Lower lobe of right lung (tissue), 2 donors: ENCODE data around the gene SULF2. TPM values are rescaled to one million over a fixed set of nuclear protein-coding genes. Genes with fewer than 3 reads are reported as not detected.

Experiments used
- ATAC-seq, 2 donors: fragments of 200-7000 bp; cut with Tn5 transposase; one replicate each; pipeline ENCODE4 v1.9.1; 2020 to 2022; ENCODE audit warnings: mild to moderate bottlenecking in 2 of 2, moderate library complexity in 2 of 2
- DNase-seq: peaks from one replicate; pipeline ENCODE4 v3.0.0-alpha.2; 2020
- H3K27ac ChIP-seq: fragments of 200-600 bp; one replicate; pipeline ENCODE4 v1.8.0; 2022
- H3K27me3 ChIP-seq: fragments of 200-600 bp; one replicate; pipeline ENCODE4 v1.8.0; 2022; ENCODE audit warnings: low read depth
- H3K36me3 ChIP-seq: fragments of 200-600 bp; one replicate; pipeline ENCODE4 v1.8.0; 2022; ENCODE audit warnings: mild to moderate bottlenecking
- H3K4me1 ChIP-seq: fragments of 200-600 bp; one replicate; pipeline ENCODE4 v1.8.0; 2022
- H3K4me3 ChIP-seq: fragments of 200-600 bp; one replicate; pipeline ENCODE4 v1.8.0; 2022; ENCODE audit warnings: mild to moderate bottlenecking
- H3K9me3 ChIP-seq: fragments of 200-600 bp; one replicate; pipeline ENCODE4 v1.8.0; 2022
- CTCF ChIP-seq: fragments of 200-600 bp; IDR thresholded peaks from one replicate; pipeline ENCODE4 v1.8.0; 2022; ENCODE audit warnings: antibody characterized with exemption, mild to moderate bottlenecking
- intact Hi-C: fragments of 100-400 bp; cut with DNase I; formaldehyde crosslinking; loops from one replicate; pipeline ENCODE4 v1.11.0; 2022
- total RNA-seq: library from RNA; stranded (reverse); fragmentation: NEBNext Ultra II Directional; extraction: Animal tissue kit (Norgen Biotek cat#: 25700); gene quantifications from one replicate; pipeline ENCODE4 v1.2.1, GENCODE V29; 2021
- donor health status: DM: no; HTN: yes; CAD: no; lungs with severe emphysema.

The SULF2 gene
- total RNA-seq, 1 donor from 2014 or later, result 34.6 TPM

GRCh38 chr20:47780720-47781389, 4.4 kb downstream of the SULF2 start:
- no peak overlapping the region for H3K4me3 ChIP-seq
- peaks cover 27% of the 10 kb centered on the region for H3K4me1 ChIP-seq
- intact Hi-C loops, result no loop called here
- DNase-seq, result no peak
- no peak for TF ChIP-seq CTCF
- H3K9me3 ChIP-seq, result no peaks in the 10 kb centered on the region
- no peak overlapping the region for H3K27ac ChIP-seq
- H3K36me3 ChIP-seq, result no peaks in the 10 kb centered on the region
- H3K27me3 ChIP-seq, result peaks cover 37% of the 10 kb centered on the region
- no peak for ATAC-seq

GRCh38 chr20:47778398-47779354, 6.6 kb downstream of the SULF2 start:
- no peak for ATAC-seq
- TF ChIP-seq CTCF, result no peak

GRCh38 chr20:47777220-47777619, 8.1 kb downstream of the SULF2 start:
- no peak overlapping the region for H3K4me3 ChIP-seq
- ATAC-seq, result no peak
- no peak for TF ChIP-seq CTCF
- H3K27me3 ChIP-seq, result peaks cover 13% of the 10 kb centered on the region
- H3K9me3 ChIP-seq, result peaks cover 4% of the 10 kb centered on the region
- peaks cover 23% of the 10 kb centered on the region for H3K4me1 ChIP-seq
- DNase-seq, result no peak
- no peaks in the 10 kb centered on the region for H3K36me3 ChIP-seq
- intact Hi-C loops, result no loop called here
- H3K27ac ChIP-seq, result no peak overlapping the region

More at GRCh38 chr20:47778398-47779354, 6.6 kb downstream of the SULF2 start:
- Histone ChIP-seq H3K4me1 (peaks cover 28% of the 10 kb centered on the region), H3K36me3 (no peaks in the 10 kb centered on the region), H3K9me3 (peaks cover 4% of the 10 kb centered on the region), H3K27ac (no peak overlapping the region), H3K4me3 (no peak overlapping the region), H3K27me3 (peaks cover 27% of the 10 kb centered on the region)
- DNase-seq, result no peak
- intact Hi-C loops, result no loop called here

GRCh38 chr20:47776639-47777038, 8.6 kb downstream of the SULF2 start:
- peaks cover 18% of the 10 kb centered on the region for H3K4me1 ChIP-seq
- intact Hi-C loops, result no loop called here
- H3K9me3 ChIP-seq, result peaks cover 4% of the 10 kb centered on the region
- ATAC-seq (no peak), DNase-seq (no peak)
- H3K27ac ChIP-seq, result no peak overlapping the region
- peaks cover 9% of the 10 kb centered on the region for H3K27me3 ChIP-seq
- no peak for TF ChIP-seq CTCF
- H3K4me3 ChIP-seq, result no peak overlapping the region
- no peaks in the 10 kb centered on the region for H3K36me3 ChIP-seq

GRCh38 chr20:47775841-47776240, 9.4 kb downstream of the SULF2 start:
- peaks cover under 1% of the 10 kb centered on the region for H3K27me3 ChIP-seq
- peaks cover 6% of the 10 kb centered on the region for H3K9me3 ChIP-seq
- no peak for TF ChIP-seq CTCF
- no peaks in the 10 kb centered on the region for H3K36me3 ChIP-seq
- intact Hi-C loops, result no loop called here
- DNase-seq (no peak), ATAC-seq (no peak)
- no peak overlapping the region for H3K4me3 ChIP-seq
- H3K27ac ChIP-seq, result no peak overlapping the region
- peaks cover 15% of the 10 kb centered on the region for H3K4me1 ChIP-seq
